ENCODE data around the gene MIDN. TPM values are rescaled to one million over a fixed set of nuclear protein-coding genes. Genes with fewer than 3 reads are reported as not detected.

The MIDN gene
- total RNA-seq, 1 experiment from 2014 or later = 118 TPM

- Histone ChIP-seq H3K9me3 (ENCODE audit: control insufficient read depth, insufficient read depth, low read depth, low read length) (no peaks in the 10 kb centered on the region), H3K4me1 (ENCODE audit: control insufficient read depth, insufficient read depth, low read length) (peaks cover 33% of the 10 kb centered on the region), H3K36me3 (ENCODE audit: control insufficient read depth, insufficient read depth, low read length) (no peaks in the 10 kb centered on the region; the same call in 1 of the 2 replicates), H3K4me3 (ENCODE audit: low read depth in 2 of 2, low read length in 2 of 2) (no peak overlapping the region; a peak in 2 of 4 replicates), H3K27ac (ENCODE audit: low read length) (peak overlapping the region; percentile 84), H3K27me3 (ENCODE audit: control insufficient read depth, insufficient read depth, low read length) (no peaks in the 10 kb centered on the region)
- in situ Hi-C loops (cut with HindIII; ENCODE audit: low pct_unique_long_range_greater_than_20kb, low sequenced_read_pairs) (no loop called here), intact Hi-C loops (cut with micrococcal nuclease; ENCODE audit: unreplicated experiment) (loop anchor here (10.0 kb wide), 1 partner anchor 101 kb away; no protein-coding TSS in a partner anchor)
- DNase-seq (ENCODE audit: low read depth, low spot score) (no peak), ATAC-seq (no peak)
- CTCF ChIA-PET = no interaction called here
- BruUV-seq (replicated peaks) = TSS peak; percentile 75
- TF ChIP-seq REST (IDR thresholded peaks at IDR 0.05; ENCODE audit: insufficient read depth in 1 of 2, low read depth in 2 of 2, low read length in 1 of 2) = no peak
- 0 out of 2 replicates have a peak, but pooled peaks have one; percentile 35 for TF ChIP-seq POLR2AphosphoS5 (IDR thresholded peaks at IDR 0.05; ENCODE audit: low read depth, low read length)
- POLR2A ChIA-PET = interaction anchor here (0.6 to 0.7 kb wide), 2 partner anchors 29 to 132 kb away, joined by 4 to 5 read pairs; no protein-coding TSS in a partner anchor
These were observed 25.1 kb downstream of the MIDN start for GRCh38 chr19:1273263-1274041.

- TF ChIP-seq REST (IDR thresholded peaks at IDR 0.05; ENCODE audit: insufficient read depth in 1 of 2, low read depth in 2 of 2, low read length in 1 of 2) = no peak
- TF ChIP-seq CTCF (IDR thresholded peaks at IDR 0.05) = no peak
- 0 out of 2 replicates have a peak, but pooled peaks have one; percentile 2 for TF ChIP-seq SIN3A (IDR thresholded peaks at IDR 0.05; ENCODE audit: borderline replicate concordance, insufficient read depth, low read depth, low read length)
- no peak for TF ChIP-seq POLR2AphosphoS5 (IDR thresholded peaks at IDR 0.05; ENCODE audit: low read depth, low read length)
- no peak for TF ChIP-seq TCF7L2 (IDR thresholded peaks at IDR 0.05; ENCODE audit: low read depth, low read length)
- POLR2A ChIA-PET = no interaction called here
- Histone ChIP-seq H3K4me3 (ENCODE audit: low read depth in 2 of 2, low read length in 2 of 2) (peak overlapping the region; percentile 49 to 62), H3K27me3 (ENCODE audit: control insufficient read depth, insufficient read depth, low read length) (no peaks in the 10 kb centered on the region), H3K9me3 (ENCODE audit: control insufficient read depth, insufficient read depth, low read depth, low read length) (no peaks in the 10 kb centered on the region), H3K4me1 (ENCODE audit: control insufficient read depth, insufficient read depth, low read length) (peaks cover 30% of the 10 kb centered on the region), H3K36me3 (ENCODE audit: control insufficient read depth, insufficient read depth, low read length) (no peaks in the 10 kb centered on the region; the same call in 1 of the 2 replicates), H3K27ac (ENCODE audit: low read length) (peak overlapping the region; percentile 84)
- DNase-seq (ENCODE audit: low read depth, low spot score) (no peak), ATAC-seq (no peak)
- in situ Hi-C loops (cut with HindIII; ENCODE audit: low pct_unique_long_range_greater_than_20kb, low sequenced_read_pairs) (no loop called here), intact Hi-C loops (cut with micrococcal nuclease; ENCODE audit: unreplicated experiment) (loop anchor here (10.0 kb wide), 1 partner anchor 101 kb away; no protein-coding TSS in a partner anchor)
- CTCF ChIA-PET = no interaction called here
- BruUV-seq (replicated peaks) = no TSS peak
These were observed 25.9 kb downstream of the MIDN start for GRCh38 chr19:1274081-1274851.

Measured in Panc1 (cell line).